HG02610 (cell line): ENCODE results near the gene ATP11C.

Experiments used
- ATAC-seq: cut with Tn5 transposase; IDR thresholded peaks from one replicate; pipeline ENCODE4 v1.9.1; 2021; ENCODE audit warnings: mild to moderate bottlenecking, moderate library complexity; ENCODE audit not compliant: unreplicated experiment

ATP11C gene

GRCh38 chrX:139815771-139816170 lies 117.1 kb downstream of the ATP11C start:
- no peak for ATAC-seq

GRCh38 chrX:139811942-139812629 lies 120.8 kb downstream of the ATP11C start:
- ATAC-seq: peak; percentile 78

GRCh38 chrX:139804482-139804881 lies 128.4 kb downstream of the ATP11C start:
- no peak for ATAC-seq

- no peak for ATAC-seq
Measured at GRCh38 chrX:139803224-139803623, 129.6 kb downstream of the ATP11C start.

- no peak for ATAC-seq
Measured at GRCh38 chrX:139802048-139802447, 130.8 kb downstream of the ATP11C start.

GRCh38 chrX:139801397-139801813 lies 131.4 kb downstream of the ATP11C start:
- ATAC-seq: peak; percentile 88

GRCh38 chrX:139798701-139799100 lies 134.2 kb downstream of the ATP11C start:
- ATAC-seq: no peak

GRCh38 chrX:139795196-139795595 lies 137.7 kb downstream of the ATP11C start:
- peak; percentile 100 for ATAC-seq

GRCh38 chrX:139787601-139788000 lies 145.3 kb downstream of the ATP11C start:
- no peak for ATAC-seq

- ATAC-seq: peak; percentile 97
Measured at GRCh38 chrX:139784807-139785206, 148.0 kb downstream of the ATP11C start.

- ATAC-seq: no peak
Measured at GRCh38 chrX:139783959-139784358, 148.9 kb downstream of the ATP11C start.

- no peak for ATAC-seq
Measured at GRCh38 chrX:139783030-139783429, 149.8 kb downstream of the ATP11C start.

GRCh38 chrX:139776599-139776998 lies 156.3 kb downstream of the ATP11C start:
- no peak for ATAC-seq

GRCh38 chrX:139770366-139770765 lies 162.5 kb downstream of the ATP11C start:
- ATAC-seq: no peak

- peak; percentile 82 for ATAC-seq
Measured at GRCh38 chrX:139766545-139766983, 166.3 kb downstream of the ATP11C start.

GRCh38 chrX:139762400-139763183 lies 170.3 kb downstream of the ATP11C start:
- ATAC-seq: peak; percentile 60

GRCh38 chrX:139759637-139760036 lies 173.2 kb downstream of the ATP11C start:
- no peak for ATAC-seq

GRCh38 chrX:139758809-139759208 lies 174.0 kb downstream of the ATP11C start:
- ATAC-seq: no peak

- no peak for ATAC-seq
Measured at GRCh38 chrX:139758250-139758649, 174.6 kb downstream of the ATP11C start.

GRCh38 chrX:139751053-139751452 lies 181.8 kb downstream of the ATP11C start:
- no peak for ATAC-seq

- ATAC-seq: no peak
Measured at GRCh38 chrX:139750390-139750789, 182.5 kb downstream of the ATP11C start.

- peak; percentile 98 for ATAC-seq
Measured at GRCh38 chrX:139739138-139739537, 193.7 kb downstream of the ATP11C start.
